GM04503 (cell line): ENCODE data around the gene BBOF1.

Source experiments
- DNase-seq: peaks from one replicate; pipeline ENCODE4 v3.0.0-alpha.2; 2012; ENCODE audit warnings: low read depth

Gene BBOF1

DNA sequence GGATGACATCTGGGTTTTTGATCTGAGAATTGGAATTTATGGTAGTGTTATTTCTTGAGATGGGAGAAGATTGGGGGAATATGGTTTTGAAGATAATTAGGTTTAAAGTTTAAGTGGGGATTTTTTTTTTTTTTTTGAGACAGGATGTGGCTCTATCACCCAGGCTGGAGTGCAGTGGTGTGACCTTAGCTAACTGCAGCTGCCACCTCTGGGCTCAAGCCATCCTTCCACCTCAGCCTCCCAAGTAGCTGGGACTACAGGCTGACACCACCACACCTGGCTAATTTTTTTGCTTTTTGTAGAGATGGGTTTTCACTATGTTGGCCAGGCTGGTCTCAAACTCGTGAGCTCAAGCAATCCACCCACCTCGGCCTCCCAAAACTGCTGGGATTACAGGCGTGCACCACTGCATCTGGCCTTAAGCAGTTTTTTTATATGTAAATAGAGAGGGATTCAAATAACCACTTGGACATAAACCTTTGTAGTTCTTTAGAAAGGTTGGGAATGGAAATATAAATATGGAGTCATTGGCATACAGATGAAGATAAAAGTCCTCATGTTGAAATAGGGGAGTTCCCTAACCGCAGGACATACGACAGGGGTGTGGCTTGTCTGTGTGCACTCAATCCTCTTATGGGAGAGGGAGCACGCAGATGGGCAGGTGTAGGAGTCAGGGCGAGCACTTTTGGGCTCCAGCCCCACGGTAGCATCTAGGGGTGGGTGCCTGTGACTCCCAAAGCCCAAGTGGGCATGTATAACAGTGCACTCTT is 70.3 kb downstream of the BBOF1 start:
- no peak for DNase-seq

DNA sequence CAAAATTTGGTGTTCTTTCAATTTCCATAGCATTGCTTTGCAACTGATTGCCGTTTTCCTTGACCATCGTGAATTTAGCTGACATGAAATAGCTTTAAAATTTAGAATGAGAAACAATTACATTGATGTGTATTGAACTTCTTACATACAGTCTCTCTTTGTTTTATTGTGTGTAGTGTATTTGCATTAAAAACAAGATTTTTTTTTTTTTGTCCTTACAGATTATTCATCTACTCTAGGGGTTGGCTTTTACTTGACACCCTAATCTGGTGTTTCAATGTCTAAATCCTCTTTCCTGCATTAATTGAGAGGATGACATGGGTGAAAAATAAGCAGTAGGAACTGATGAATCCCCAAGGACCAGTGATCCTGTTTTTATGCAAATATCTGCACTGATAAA is 86.2 kb downstream of the BBOF1 start:
- no peak for DNase-seq

DNA sequence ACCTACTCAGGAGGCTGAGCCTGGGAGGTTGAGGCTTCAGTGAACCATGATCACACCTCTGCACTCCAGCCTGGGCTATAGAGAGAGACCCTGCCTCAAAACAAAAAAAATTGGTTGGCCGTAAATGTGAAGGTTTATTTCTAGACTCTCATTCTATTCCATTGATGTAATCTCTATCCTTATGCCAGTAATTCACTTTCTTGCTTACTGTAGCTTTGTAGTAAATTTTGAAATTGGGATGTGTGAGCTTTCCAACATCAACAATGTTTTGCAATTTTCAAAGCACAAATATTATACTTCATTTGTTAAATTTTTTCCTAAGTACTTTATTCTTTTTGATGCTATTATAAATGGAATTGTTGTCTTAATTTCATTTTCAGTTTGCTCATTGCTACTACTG is 90.2 kb downstream of the BBOF1 start:
- DNase-seq: no peak

- peak; percentile 6 for DNase-seq
These were observed 92.5 kb downstream of the BBOF1 start for GRCh38 chr14:74111395-74112216.
